NOMO-1 treated with dmso at 0.1 percent for 144 hours (cell line): ENCODE data around the gene IL1F10.
A peak's percentile ranks its signal among the peaks of the same experiment; 100 is the strongest.

Source experiments
- DNase-seq: peaks from one replicate; lab custom pipeline; 2025; ENCODE audit not compliant: unreplicated experiment; lab: John Stamatoyannopoulos, UW

IL1F10 gene

GRCh38 chr2:113111823-113112287, 44.1 kb downstream of the IL1F10 start:
- DNase-seq = peak; percentile 56

GRCh38 chr2:113112441-113112840, 44.7 kb downstream of the IL1F10 start:
- no peak for DNase-seq

GRCh38 chr2:113112871-113113270, 45.1 kb downstream of the IL1F10 start:
- no peak for DNase-seq

GRCh38 chr2:113113807-113114206, 46.0 kb downstream of the IL1F10 start:
- no peak for DNase-seq

GRCh38 chr2:113114224-113114945, 46.6 kb downstream of the IL1F10 start:
- DNase-seq = no peak

GRCh38 chr2:113114996-113115395, 47.2 kb downstream of the IL1F10 start:
- no peak for DNase-seq

GRCh38 chr2:113116100-113116958, 48.6 kb downstream of the IL1F10 start:
- no peak for DNase-seq

- no peak for DNase-seq
These were observed 49.9 kb downstream of the IL1F10 start for GRCh38 chr2:113117541-113118262.

GRCh38 chr2:113118263-113118657, 50.5 kb downstream of the IL1F10 start:
- DNase-seq = no peak

GRCh38 chr2:113119111-113119510, 51.3 kb downstream of the IL1F10 start:
- DNase-seq = no peak

- no peak for DNase-seq
These were observed 53.1 kb downstream of the IL1F10 start for GRCh38 chr2:113120861-113121260.

- no peak for DNase-seq
These were observed 54.6 kb downstream of the IL1F10 start for GRCh38 chr2:113122364-113122763.

GRCh38 chr2:113123726-113124125, 56.0 kb downstream of the IL1F10 start:
- peak; percentile 45 for DNase-seq

- DNase-seq = no peak
These were observed 56.6 kb downstream of the IL1F10 start for GRCh38 chr2:113124181-113124961.
